Ammon's horn (tissue), 1 donor: ENCODE measurements around the gene SCAMP2.

ENCODE experiments used
- DNase-seq: peaks from one replicate; pipeline ENCODE4 v3.0.0-alpha.2; 2016; ENCODE audit warnings: low spot score

The SCAMP2 gene

DNA sequence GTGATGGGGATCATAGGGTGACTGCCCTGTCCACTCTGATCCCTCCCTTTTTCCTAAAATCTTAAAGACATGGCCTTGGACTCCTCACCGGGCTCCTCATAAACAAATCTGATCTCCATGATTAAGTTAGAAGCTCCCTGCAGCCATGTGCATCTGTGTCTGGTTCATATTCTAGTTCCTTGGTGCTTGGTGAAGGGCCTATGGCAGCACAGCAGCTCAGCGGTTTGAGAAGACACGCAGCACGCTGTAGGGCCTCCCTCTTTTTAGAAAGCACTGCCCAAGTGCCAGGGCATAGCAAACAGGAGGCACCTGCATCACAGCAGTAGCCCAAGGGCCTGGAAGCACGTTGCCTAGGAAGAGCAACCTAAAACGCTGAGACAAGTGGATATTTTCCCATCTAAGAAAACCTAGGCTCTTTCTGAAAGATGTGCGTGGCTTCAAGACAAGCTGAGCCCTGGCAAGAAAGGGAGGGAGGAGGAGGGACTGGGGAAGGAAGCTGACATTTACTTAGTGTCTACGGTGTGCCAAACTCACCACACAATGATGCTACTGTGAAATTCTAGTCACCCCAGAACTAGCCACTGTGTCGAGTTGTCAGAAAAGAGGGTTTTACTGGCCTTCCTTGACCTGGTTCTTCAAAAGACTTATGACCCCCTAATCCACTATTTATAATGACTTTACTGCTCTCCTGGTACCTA, 15.3 kb downstream of the SCAMP2 start:
- DNase-seq = no peak

DNA sequence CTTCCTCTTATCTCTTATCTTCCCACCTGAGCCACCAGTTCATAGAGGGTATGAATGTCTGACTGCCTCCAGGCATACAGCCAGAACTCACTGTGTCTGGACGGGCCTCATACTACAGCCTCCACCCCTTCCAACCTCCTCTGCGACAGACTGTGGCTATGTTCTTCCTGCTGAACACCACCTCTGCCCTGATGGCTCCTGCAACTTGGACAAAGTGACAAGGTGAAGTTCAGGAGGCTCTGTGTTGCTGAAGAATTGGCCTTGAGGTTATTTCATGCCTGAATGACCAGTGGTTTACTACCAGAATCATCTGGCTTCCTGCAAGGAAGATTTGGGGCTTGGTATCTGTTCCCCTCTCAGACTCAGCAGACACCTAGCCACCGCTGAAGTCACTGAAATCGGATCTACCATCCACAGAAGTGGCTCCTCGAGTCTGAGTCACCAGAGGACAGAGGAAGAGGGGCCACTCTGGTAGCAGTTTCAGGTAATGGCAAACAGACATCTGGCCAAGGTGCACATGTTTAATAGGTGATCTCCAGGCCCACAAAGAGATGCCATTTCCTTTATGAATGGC, 16.0 kb downstream of the SCAMP2 start:
- no peak for DNase-seq

DNA sequence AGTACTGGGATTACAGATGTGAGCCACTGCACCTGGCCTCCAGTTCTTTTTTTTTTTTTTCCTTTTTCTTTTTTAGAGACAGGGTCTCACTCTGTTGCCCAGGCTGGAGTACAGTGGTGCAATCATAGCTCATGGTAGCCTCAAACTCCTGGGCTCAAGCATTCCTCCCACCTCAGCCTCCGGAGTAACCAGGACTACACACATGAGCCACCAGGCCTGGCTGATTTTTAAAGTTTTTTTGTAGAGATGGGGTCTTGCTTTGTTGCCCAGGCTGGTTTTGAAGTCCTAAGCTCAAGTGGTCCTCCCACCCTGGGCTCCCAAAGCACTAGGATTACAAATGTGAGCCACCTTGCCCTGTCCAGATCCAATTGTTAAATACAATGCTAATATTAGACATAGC, 16.6 kb downstream of the SCAMP2 start:
- no peak for DNase-seq

DNA sequence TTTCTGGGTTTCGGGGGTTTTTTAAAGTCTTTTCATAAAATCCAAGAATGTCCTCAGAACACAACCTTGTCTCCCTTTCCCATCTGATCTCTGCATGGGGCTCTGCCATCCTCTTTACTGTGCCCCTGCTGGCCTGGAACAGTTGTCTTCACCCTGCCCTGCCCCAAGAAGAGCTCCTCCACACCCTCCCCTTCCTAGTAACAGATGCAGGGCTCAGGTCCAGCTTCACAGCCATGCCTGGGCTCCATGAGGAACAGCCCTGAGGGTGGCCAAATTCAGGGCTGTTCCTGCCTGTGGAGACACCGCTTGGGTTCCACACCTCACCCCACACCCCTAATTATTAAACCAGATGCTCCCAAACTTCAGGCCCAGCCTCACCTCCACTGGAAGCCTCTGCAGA, 17.3 kb downstream of the SCAMP2 start:
- DNase-seq = no peak

DNA sequence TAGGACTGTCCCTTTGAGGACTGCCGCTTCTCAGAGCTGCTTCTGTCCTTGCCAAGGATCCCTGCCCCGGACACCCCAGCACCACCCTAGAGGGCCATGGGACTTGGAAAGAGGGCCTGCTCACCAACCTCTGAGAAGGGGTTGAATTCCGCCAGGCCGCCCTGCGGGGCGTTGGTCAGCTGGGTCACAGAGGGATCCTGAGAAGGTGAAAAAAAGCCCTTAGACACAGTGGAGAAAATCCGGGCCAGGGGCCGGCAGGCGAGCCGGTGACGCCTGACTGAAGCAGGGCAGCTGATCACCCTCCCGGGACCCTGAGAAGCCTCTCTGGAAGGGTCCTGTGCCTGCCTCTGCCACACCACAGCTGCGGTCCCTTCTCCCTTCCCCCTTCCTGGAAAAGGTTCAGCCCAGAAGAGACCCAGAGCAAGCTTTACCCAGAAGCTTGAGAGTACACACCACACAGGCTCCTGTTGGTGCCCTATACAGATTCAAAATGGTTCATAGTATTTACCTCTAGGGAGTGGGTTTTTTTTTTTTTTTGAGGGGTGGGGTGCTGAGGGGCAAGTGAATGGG, 18.6 kb downstream of the SCAMP2 start:
- DNase-seq = no peak

DNA sequence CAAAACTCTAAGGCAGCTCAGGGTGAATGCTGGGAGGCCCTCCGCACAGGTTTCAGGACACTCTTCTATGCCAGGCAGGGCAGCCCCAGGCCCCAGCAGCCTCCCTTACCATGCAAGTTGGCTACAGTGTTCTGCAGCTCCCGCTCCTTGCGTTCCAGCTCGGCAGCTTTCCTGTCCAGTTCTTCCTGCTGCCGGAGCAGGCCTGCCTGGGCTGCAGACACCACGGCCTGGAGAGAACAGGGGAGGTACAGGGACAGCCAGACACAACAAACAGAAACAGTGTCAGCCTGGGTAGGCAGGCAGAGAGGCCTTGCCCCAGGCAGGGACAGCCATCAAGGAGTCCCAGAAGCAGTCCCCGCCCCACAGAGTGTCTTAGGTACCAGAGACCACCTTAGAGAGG, 21.2 kb downstream of the SCAMP2 start:
- DNase-seq = no peak

DNA sequence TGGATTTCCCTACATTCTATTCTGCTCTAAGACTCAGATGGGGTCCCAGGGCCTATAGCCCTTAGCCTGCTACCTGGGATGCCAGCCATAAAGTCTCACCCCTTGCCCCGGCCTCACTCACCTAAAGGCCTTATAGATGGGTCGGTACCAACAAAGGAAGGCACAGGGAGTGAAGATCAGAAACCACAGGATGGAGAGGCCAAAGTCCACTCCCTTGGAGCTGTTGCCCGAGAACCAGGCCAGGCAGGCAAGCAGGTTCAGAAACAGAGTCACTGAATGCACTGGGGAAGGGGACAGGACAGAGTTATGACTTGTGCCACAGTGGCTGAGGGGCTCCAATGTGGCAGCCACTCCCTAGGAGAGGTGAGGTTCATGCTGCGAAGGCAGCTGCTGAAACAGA, 22.8 kb downstream of the SCAMP2 start:
- DNase-seq = no peak

DNA sequence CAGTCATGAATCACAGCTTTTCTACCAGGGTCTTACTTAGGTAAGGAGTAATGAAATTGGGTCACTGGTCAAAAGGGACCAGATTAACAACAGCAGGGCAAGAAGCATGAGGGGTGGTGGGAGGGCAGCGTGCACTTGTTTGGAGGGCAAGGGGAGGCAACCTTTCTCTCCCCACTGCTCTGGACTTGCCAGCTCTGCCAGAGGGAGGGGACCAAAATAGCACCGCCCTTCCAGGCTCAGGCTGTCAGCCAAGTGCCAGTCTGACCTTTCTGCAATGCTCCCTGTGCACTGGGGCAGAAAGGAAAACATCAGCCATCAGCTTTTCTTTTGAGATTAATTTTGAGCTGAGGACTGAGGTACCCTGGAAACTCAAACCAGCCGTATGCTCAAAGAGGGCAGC, 25.7 kb downstream of the SCAMP2 start:
- peak; percentile 54 for DNase-seq

DNA sequence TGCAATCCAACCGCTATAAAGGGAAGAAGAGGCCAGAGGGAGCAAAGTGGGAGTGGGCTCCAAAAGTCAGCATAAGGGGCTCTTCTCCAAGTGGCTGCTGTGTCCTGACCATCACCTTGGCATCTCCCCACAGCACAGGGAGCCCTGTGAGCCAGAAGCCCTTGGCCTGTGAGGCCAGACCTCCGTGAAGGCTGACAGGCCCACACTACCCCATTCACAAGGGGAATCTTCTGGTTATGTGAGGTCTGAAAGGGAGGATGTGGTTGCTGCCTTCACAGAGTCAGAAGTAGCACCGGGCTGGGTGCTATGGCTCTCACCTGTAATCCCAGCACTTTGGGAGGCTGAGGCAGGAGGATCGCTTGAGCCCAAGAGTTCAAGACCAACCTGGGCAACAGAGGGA, 27.6 kb downstream of the SCAMP2 start:
- no peak for DNase-seq

DNA sequence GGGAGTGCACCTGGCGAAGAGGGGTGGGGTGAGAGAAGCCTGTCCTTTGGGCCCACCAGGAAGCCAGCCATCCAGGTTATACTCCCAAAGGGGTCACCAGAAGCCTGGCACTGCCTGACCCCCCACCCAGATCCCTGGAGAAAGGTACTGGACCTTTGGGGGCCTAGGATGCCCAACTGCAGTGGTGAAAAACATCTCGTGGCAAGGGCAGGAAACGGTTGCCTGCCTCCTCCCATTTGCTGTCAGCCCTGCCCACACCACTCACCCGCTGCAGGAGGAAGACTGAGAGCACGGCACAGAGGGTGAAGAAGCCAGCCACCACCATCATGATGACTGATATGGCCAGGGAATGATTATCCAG, 28.0 kb downstream of the SCAMP2 start:
- no peak for DNase-seq

DNA sequence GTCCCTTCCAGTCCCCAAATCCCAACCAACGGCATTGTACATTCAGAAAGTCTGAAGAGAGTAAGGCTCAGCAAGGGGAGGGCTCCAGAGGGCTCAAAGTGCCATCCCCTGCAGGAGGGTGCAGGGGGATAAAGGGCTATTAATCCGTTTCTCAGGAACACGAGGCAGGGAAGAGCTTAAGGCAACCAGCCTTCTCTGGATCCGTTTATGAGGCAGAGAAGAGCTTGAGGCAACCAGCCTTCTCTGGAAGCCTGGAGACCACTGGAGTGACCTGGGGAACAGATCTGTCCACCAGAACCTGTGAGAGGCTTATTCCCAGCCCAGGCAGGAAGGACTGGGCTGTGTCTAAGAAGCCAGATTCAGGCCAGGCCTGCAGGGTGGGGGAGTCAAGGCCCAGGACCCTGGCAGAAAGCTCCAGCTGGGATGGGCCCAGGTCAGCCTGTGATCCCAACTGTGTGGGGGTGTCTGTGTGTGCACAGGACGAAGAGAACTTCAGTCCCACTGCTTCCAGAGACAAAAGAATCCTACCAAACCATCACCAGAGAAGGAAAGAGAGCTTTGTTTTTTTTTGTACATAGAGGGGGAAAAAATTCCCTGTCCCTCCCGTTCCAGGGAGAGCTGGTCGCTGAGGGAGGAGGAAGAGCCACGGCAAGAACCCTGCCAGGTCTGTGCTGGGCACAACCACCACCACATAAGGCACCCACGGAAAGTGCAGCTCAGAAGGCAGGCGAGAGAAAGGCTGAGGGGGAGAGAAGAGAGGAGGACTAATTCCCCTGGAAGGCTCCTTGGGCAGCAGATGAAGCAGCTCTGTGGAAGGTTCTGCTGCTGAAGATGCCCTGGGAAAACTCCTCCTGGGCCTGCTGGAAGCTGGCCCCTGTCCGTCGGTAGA, 28.6 kb downstream of the SCAMP2 start:
- no peak for DNase-seq

DNA sequence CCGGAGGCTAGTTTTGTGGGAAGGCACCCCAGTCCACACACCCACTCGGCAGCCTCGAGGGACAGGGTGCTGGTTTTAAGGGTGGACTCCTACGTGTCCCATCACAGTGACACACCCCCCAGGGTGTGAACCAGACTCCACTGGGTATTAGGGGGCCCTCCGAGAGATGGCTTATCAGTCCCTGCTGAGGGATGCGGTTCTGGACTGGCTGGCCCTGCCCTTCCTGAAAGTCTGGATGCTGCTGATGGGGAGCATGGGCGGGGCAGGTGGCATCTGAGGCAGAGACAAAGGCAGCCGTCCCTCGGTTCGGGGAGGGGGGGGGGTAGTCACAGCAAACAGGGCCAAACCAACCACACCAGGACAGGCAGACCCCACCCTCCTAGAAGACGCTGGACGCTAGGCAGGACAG, 29.3 kb downstream of the SCAMP2 start:
- DNase-seq = no peak

DNA sequence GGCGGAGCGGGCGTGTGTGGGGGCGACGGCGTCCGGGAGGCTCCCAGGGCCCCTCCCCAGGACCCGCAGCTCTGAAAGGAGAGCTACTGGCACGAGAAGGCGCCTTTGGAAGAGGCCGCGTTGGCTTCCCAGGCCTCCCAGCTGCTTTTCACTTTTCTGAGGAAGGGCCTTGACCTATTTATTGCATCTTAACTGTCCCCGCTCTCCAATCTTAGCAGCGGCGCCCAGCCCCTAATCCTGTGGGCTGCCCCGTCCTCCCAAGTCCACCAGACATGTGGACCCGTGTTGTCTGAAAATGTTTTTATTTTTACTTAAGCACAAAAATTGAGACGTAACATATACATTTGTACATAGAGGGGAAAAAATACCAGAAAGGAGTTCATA, 29.7 kb downstream of the SCAMP2 start:
- no peak for DNase-seq

DNA sequence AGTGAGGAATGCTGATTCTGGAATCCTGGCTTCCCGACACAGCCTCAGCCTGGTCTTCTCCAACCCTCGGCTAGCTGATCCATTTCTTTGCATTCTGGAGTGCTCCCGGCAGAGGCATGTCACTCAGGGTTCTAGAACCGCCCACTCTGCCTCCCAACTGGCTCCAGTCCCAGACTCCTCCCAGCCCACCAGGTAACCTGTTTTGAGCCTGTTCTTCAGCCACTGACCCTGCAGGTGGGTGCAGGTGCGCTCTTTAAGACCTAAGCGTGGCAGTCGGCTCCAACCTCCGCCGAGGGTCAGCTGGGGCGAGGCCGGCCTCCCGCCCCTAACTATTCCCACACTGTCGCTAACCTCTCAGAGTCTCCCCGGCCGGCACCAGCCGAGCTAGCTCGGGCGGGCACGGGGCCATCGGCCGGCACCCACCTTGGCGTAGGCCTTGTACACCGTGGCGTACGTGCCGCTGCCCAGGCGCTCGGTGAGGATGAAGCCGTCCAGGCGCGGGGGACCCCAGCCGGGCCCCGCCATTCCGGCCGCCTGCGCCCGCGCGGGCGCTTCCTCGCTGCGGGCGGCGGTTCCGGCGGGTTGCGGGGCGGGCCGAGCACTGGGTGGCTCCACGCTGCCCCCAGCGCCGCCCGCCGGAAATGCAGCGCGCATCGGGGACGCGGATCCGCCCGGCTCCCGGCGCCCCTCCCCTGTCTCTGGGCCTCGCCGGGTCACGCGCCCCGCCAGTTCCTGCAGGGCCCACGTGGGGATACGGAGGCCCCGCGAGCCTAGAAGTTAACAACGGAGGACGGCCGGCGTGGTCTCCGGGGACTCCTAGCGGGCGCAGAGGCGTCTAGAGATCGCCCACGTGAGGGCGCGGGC, 30.4 kb downstream of the SCAMP2 start, which contains the start of gene ULK3:
TSS of gene ULK3 (minus strand) at position 576 of the 864 bp plus-strand sequence. CDS start at position 525, 51 bp downstream.
- peak; percentile 93 for DNase-seq

DNA sequence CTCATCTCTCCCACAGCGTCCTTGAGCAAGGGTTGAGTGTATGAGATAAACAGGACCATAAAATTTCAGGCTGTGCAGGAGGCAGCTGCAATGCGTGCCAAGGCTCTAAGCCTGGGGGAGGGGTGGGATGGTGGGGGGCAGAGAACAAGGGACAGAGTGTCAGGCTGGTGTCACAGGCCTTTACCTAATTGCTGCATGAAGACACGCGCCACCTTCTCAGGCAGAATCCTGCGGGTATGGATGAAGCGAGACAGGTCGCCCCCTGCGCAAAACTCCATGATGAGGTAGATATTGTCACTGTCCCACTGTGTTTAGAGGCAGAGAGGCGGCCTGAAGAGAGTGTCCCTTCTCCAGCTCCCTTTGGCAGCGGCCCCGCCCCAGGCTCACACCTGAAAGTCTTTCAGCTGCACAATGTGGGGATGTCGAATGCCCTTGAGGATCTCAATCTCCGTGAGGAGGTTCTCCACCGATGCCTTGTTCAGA, 31.2 kb downstream of the SCAMP2 start:
- DNase-seq = no peak

DNA sequence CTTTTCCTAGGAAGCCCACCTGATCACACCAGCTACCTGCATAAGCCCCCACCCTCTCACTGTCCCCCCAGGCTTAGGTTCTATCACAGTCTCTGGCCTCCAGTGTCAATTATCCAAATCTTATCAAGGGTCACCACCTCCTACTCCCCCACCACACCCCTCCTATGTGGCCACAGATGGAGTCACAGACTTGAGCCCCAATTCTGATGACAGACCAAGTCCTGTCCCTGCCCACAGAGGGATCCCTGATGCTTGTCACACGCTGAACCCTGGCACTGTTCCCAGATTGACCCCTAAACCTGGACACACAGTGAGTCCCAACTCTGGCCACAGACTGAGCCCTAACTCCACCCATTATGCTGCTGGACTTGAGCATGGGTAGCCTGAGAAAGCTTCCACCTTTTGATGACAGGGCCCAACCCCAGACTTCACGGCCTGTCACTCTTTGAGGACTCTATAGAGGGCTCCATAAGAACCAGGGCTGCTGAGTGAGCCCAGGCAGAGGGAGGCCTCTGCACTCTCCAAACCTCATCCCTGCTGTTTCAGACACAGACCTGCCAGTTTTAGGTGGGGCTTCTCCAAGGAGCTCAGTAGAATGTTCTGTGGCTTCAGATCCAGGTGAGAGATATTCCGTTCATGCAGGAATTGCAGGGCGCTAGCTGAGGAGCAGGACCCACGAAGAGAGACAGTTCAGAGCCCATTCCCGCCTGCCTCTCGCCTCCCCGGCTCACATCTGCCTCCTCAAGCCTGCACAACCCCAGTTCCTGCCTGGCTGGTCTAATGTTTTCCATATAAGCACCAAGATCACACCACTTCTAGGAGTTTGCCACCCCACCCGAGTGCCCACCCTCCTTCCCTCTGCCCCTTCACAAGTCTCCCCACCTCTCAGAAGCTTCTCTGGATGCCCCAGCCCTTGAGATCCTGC, 32.1 kb downstream of the SCAMP2 start:
- no peak for DNase-seq

DNA sequence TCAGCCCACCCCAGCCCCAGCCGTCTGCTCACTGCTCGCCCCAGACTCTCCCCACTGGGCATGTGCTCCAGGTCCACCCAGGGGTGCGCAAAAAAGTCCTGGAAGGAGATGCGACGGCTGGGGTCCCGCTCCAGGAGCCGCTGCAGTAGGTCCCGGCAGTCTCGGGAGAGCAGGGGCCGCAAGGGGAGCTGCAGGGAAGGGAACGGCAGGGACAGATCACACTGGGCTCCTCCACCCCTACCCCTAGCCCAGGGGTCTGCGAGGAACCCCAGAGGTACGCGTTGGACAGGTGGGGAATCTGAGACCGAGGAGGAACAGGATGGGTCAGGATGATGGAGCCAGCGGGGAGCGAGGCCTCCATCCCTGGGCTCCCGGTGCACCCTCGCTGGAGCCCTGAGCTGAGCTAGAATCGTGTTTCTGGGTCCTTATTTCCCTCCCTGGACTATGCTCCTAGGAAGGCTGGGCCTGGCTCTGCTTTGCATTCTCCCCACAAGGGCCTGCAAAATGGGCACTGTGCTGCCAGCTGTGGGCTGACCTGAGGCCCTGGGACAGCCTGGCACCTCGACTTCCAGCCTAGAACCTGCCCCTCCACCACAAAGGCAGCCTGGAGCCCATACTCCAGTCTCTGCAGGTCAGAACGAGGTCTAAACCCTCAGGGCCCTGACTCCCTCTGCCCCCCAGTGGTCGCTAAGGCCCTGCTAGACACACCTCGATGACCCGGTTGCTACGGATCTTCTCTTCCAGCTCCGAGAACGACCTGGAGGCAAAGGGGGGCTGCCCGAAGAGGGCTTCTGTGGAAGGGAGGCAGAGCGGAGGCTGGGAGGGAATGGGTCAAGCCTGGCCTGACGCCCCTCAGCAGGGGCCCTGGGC, 33.4 kb downstream of the SCAMP2 start:
- DNase-seq = no peak

DNA sequence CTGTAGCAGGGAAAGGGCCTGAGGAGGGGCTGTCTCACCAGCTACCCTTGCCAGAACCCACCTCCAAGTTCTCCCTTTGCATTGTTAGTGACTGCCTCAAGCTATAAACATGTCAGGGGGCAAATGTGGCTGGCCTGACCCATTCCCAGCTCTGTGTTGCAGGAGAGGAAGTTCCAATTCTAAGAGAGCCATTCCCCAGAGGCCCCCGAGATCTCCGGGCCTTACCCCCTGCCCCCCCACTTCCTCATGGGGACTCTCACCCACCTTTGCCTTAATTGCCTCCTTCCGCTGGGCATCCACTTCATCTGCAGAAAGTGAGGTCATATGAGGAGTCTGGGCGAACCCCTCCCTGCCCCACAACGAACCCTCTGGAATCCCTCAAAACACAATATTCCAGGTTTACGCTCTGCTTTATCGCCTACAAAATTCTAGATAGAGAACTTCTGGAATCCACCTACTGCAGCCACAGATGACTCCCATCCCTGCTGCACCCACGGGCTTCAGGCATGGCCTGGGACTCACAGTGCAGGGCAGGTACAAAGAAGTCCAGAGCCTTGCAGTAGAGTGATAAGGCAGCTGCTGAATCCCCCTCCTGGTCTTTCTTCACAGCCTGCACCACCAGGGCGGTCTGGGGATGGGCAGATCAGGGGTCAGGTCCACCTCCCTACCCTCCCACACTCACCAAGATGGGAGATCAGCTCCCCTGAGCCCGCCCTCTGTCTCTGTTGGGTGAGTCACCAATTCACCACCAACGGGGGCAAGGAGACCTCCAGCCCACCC, 34.2 kb downstream of the SCAMP2 start:
- no peak for DNase-seq

DNA sequence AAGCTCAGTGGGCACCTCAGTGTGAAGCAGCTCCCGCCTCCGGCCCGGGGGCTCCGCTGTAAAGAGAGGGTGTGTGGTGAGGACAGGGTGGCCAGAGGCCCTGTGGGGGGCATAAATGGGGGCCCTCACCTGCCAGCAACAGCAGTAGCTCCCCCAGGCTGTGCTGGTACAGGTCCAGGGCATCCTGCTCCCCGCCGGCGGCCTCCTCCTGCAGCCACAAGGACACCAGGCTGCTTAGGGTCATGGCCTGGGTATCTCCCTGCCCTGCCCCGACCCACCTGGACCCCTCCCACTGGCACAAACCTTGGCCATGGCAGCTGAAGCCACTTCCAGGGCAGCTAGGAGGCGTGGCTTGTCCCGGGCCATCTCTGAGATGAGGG, 35.0 kb downstream of the SCAMP2 start:
- DNase-seq = no peak
